ENCODE results near the gene B9D1.
A peak's percentile ranks its signal among the peaks of the same experiment; 100 is the strongest.

B9D1 gene

GRCh38 chr17:19339341-19339815, 23.1 kb downstream of the B9D1 start:
- DNase-seq (ENCODE audit: low read depth in 4 of 4, low spot score in 1 of 4): no peak

GRCh38 chr17:19338031-19338990, 24.2 kb downstream of the B9D1 start:
- peak; percentile 13 to 46 (median 30) for DNase-seq (ENCODE audit: low read depth in 4 of 4, low spot score in 1 of 4)

DNA sequence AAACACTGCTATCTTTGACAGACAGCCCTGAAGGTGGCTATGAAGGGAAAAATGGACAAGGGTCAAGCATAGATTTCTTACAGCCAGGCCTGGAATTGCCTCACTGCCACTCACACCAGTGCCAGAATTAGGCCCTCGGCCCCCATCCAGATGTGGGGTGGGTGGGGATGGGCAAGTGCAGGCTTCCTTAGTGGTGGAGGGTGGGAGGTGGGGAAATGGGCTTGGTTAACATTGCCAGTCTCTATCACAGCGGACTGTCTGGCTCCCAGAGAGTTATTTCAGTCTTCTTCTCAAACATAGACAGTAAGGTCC, 24.9 kb downstream of the B9D1 start:
- no peak for DNase-seq (ENCODE audit: low read depth in 4 of 4, low spot score in 1 of 4)

GRCh38 chr17:19336938-19337711, 25.4 kb downstream of the B9D1 start:
- DNase-seq (ENCODE audit: low read depth in 4 of 4, low spot score in 1 of 4): no peak

GRCh38 chr17:19335951-19336631, 26.4 kb downstream of the B9D1 start:
- DNase-seq (ENCODE audit: low read depth in 4 of 4, low spot score in 1 of 4): no peak

DNA sequence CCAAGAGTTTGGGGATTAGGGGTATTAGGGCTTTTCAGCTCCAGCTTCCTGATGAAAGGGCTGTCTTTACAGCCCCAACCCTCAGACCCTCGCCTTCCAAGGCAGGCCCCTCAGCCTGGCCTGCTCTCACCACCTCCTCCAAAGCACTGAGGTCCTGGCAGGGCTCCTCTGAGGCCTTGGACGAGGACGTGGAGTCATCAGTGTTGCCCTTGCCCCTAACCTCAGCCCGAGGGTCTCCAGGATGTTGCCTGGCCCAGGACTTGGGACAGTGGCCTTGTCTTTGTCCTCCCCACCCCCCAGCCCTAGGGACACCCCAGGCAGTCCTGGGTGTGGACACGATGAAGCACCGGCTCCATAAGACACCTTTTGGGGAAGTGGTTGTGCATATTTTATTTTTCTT, 28.2 kb downstream of the B9D1 start:
- DNase-seq (ENCODE audit: low read depth in 4 of 4, low spot score in 1 of 4): no peak

GRCh38 chr17:19333736-19334290, 28.7 kb downstream of the B9D1 start:
- no peak for DNase-seq (ENCODE audit: low read depth in 4 of 4, low spot score in 1 of 4)

GRCh38 chr17:19333132-19333440, 29.4 kb downstream of the B9D1 start:
- DNase-seq (ENCODE audit: low read depth in 4 of 4, low spot score in 1 of 4): no peak

GRCh38 chr17:19332371-19333131, 30.0 kb downstream of the B9D1 start:
- peak in 1 of 4 experiments; percentile 8 for DNase-seq (ENCODE audit: low read depth in 4 of 4, low spot score in 1 of 4)

DNA sequence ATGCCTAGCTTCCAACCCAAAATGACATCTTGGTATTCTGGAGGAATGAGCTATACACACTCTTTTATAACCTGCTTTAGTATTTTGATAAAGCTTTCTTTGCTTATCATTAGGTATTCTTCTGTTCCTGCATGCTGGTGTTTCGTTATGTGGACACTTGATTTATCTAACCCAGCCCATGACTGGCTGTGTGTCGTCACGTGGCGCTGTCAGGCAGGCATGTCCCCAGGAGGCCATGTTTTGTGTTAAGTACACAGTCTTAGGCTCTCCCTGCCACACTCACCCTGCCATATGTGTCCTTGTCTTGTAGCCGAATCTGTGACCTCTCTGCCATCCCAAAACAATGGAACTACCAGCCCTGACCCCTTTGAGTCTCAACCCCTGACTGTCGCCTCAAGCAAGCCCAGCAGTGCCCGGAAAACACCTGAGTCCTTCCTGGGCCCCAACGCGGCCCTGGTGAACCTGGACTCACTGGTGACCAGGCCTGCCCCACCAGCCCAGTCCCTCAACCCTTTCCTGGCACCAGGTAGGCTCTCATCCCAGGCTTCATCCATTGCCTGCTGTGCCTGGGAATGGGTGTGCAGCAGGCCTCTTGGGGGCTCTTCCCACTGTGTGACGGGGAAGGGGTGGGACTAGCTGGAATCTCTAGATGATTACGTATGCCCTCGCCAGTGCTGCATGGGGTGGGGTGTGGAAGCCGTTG, 30.8 kb downstream of the B9D1 start:
- DNase-seq (ENCODE audit: low read depth in 4 of 4, low spot score in 1 of 4): no peak

- DNase-seq (ENCODE audit: low read depth in 4 of 4, low spot score in 1 of 4): no peak
These were observed 31.4 kb downstream of the B9D1 start for GRCh38 chr17:19331134-19331533.

DNA sequence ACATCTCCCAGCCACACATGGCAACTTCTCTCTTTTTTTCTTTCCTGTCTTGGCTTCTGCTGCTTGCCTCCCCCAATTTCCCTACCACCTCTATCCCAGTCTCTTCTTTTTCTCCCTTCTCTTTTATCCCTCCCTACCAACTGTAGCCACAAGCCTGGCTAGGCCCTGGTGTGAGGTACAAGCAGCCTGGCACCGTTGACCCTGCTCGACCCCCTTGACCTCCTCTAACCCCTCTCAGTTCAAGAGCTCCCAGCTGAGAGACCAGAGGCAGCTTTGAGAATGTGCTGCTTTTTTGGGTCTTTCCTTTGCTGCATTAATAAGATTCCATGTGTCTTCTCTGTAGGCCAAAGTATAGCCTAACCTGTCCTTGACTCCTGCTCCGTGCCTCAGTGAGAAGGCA, 32.3 kb downstream of the B9D1 start:
- no peak for DNase-seq (ENCODE audit: low read depth in 4 of 4, low spot score in 1 of 4)

GRCh38 chr17:19329839-19330238, 32.7 kb downstream of the B9D1 start:
- DNase-seq (ENCODE audit: low read depth in 4 of 4, low spot score in 1 of 4): no peak

GRCh38 chr17:19329136-19329535, 33.4 kb downstream of the B9D1 start:
- no peak for DNase-seq (ENCODE audit: low read depth in 4 of 4, low spot score in 1 of 4)

- DNase-seq (ENCODE audit: low read depth in 4 of 4, low spot score in 1 of 4): no peak
These were observed 34.0 kb downstream of the B9D1 start for GRCh38 chr17:19328441-19329061.

- no peak for DNase-seq (ENCODE audit: low read depth in 4 of 4, low spot score in 1 of 4)
These were observed 35.3 kb downstream of the B9D1 start for GRCh38 chr17:19327031-19327783.

DNA sequence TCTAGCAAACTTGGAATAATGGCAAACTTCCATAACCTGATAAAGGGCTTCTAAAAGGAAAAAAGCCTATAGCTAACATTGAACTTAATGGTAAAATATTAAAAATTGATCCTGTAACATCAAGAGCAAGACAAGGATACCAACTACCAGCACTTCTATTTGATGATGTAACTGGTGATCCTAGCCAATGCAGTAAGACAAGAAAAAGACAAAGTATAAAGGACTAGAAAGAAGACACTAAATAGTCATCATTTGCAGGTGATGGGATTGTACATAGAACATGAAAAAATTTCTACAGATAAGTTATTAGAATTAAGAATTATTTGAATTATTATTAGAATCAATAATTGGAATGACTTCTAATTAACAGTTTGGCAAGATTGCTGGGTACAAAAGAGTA, 37.0 kb downstream of the B9D1 start:
- DNase-seq (ENCODE audit: low read depth in 4 of 4, low spot score in 1 of 4): no peak

DNA sequence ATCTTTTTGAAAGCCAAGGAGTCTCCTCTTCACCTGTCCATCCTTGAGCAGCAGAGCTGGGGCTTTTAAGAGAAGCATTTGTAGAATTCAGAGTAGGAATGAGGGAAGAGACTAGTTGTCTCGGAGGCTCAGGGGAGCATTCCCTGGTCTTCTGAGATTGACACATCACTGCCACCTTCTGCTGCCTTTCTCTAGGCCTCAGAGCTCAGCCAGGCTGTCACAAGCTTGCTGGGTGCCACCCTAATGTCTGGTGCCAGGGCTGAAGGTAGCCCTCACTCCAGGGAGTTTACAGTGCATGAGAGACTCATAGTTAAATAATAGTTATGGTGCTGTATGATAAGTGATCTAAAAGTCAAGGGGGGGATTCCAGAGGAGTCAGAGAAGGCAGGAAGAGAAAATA, 39.7 kb downstream of the B9D1 start:
- no peak for DNase-seq (ENCODE audit: low read depth in 4 of 4, low spot score in 1 of 4)

DNA sequence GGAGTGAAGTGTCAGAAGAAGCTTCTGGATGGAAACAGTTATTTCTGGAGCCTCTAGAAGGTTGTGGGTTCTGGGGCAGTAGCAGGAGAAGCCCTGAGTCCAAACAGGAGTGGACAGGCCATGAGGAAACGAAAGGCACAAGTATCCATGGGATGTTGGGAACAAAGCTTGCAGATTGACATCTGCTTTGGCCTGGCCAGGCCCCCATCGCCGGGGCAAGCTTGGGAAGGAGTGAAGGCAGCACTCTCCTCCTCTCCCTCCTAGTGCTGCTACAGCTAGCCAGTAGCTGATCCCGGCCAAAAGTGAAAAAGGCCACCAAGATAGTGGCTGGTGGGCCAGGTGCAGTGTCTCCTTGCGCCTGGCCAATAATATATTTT, 40.4 kb downstream of the B9D1 start:
- no peak for DNase-seq (ENCODE audit: low read depth in 4 of 4, low spot score in 1 of 4)

Measured in stimulated activated CD4-positive, alpha-beta T cell treated with anti-CD3 and anti-CD28 coated beads, Interleukin-1b, Interleukin-23, amount 100 ng/mL, for 24 hours (primary cell).